Esophagus muscularis mucosa (tissue), 4 donors: ENCODE data around the gene MAP3K10. TPM values are rescaled to one million over a fixed set of nuclear protein-coding genes. Genes with fewer than 3 reads are reported as not detected.

Experiments used
- DNase-seq: peaks from one replicate; pipeline ENCODE4 v3.0.0-alpha.2; 2017; ENCODE audit errors: extremely low spot score
- H3K27ac ChIP-seq, 4 donors: fragments of 200-600 bp; sonication (generic); replicated peaks in 1 of 4; 1 replicate in 3 of 4; 2 replicates in 1 of 4; pipeline ENCODE4 v1.5.1; 2016 to 2019; ENCODE audit warnings: mild to moderate bottlenecking in 1 of 4
- H3K27me3 ChIP-seq, 4 donors: fragments of 200-600 bp; sonication (generic); one replicate each; pipeline versions ENCODE4 v1.5.1 to v1.6.0; 2016 to 2019
- H3K36me3 ChIP-seq, 4 donors: fragments of 200-600 bp; sonication (generic); one replicate each; pipeline ENCODE4 v1.5.1; 2016 to 2019
- H3K4me1 ChIP-seq, 4 donors: fragments of 200-600 bp; sonication (generic); one replicate each; pipeline ENCODE4 v1.5.1; 2016 to 2019
- H3K4me3 ChIP-seq, 4 donors: fragments of 200-600 bp; sonication (generic); 1 replicate in 2 of 4; 2 replicates in 2 of 4; pipeline ENCODE4 v1.5.1; 2016 to 2019; ENCODE audit warnings: mild to moderate bottlenecking in 4 of 4, moderate library complexity in 1 of 4
- H3K9me3 ChIP-seq, 4 donors: fragments of 200-600 bp; sonication (generic); 1 replicate in 3 of 4; 2 replicates in 1 of 4; pipeline ENCODE4 v1.5.1; 2016 to 2019
- EP300 ChIP-seq: sonication (generic); formaldehyde crosslinking; IDR thresholded peaks from one replicate; pipeline ENCODE4 v1.6.1; 2017; ENCODE audit warnings: antibody characterized with exemption
- POLR2A ChIP-seq: fragments of 450-650 bp; IDR thresholded peaks from one replicate; pipeline ENCODE4 v1.6.1; 2017; ENCODE audit warnings: antibody characterized with exemption, moderate library complexity, mild to moderate bottlenecking, low read depth
- POLR2AphosphoS5 ChIP-seq, 2 donors: sonication (generic); formaldehyde crosslinking; IDR thresholded peaks; one replicate each; pipeline ENCODE4 v1.6.1; 2017; ENCODE audit warnings: antibody characterized with exemption in 2 of 2
- WGBS: methylation state at CpG from one replicate; pipeline ENCODE4 v1.1.5; 2018; 5-methylcytosine and 5-hydroxymethylcytosine counted together
- intact Hi-C: fragments of 100-400 bp; cut with DNase I; formaldehyde crosslinking; loops from one replicate; pipeline ENCODE4 v1.15.1; 2023
- total RNA-seq, 4 donors: library from RNA; depleted of rRNA; stranded (reverse); fragments of >200 nt; gene quantifications; one replicate each; pipeline versions ENCODE4 v1.1.0 to v1.2.1, GENCODE V29; 2016
- TF ChIP-seq, protein P1 (sequence below), 3 experiments: fragments of 200-600 bp in 2 of 3; fragments of 450-650 bp in 1 of 3; sonication (generic) in 2 of 3; IDR thresholded peaks; one replicate each; pipeline ENCODE4 v1.5.1; 2017 to 2019; ENCODE audit warnings: antibody characterized with exemption in 3 of 3, mild to moderate bottlenecking in 2 of 3, moderate library complexity in 1 of 3

The MAP3K10 gene
- total RNA-seq, 4 donors from 2014 or later, result 10.1 to 25.9 (median 20.8) TPM

GRCh38 chr19:40255619-40256166, 64.5 kb downstream of the MAP3K10 start:
- no peak for DNase-seq
- peaks cover 25 to 60% (median 45%) of the 10 kb centered on the region in 4 donors for H3K36me3 ChIP-seq
- no peaks in the 10 kb centered on the region for H3K27me3 ChIP-seq
- peaks cover 0 to 20% (median 12%) of the 10 kb centered on the region in 4 donors for H3K4me1 ChIP-seq
- 83% methylated on average over 3 of the region's 3 CpGs for WGBS
- intact Hi-C loops, result no loop called here
- TF ChIP-seq POLR2AphosphoS5 (IDR thresholded peaks at IDR 0.05) (no peak), EP300 (no peak), POLR2A (no peak)
- TF ChIP-seq, protein P1, sequence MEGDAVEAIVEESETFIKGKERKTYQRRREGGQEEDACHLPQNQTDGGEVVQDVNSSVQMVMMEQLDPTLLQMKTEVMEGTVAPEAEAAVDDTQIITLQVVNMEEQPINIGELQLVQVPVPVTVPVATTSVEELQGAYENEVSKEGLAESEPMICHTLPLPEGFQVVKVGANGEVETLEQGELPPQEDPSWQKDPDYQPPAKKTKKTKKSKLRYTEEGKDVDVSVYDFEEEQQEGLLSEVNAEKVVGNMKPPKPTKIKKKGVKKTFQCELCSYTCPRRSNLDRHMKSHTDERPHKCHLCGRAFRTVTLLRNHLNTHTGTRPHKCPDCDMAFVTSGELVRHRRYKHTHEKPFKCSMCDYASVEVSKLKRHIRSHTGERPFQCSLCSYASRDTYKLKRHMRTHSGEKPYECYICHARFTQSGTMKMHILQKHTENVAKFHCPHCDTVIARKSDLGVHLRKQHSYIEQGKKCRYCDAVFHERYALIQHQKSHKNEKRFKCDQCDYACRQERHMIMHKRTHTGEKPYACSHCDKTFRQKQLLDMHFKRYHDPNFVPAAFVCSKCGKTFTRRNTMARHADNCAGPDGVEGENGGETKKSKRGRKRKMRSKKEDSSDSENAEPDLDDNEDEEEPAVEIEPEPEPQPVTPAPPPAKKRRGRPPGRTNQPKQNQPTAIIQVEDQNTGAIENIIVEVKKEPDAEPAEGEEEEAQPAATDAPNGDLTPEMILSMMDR (IDR thresholded peaks at IDR 0.05), result no peak
- H3K27ac ChIP-seq, result no peak overlapping the region
- no peaks in the 10 kb centered on the region for H3K9me3 ChIP-seq
- no peak overlapping the region for H3K4me3 ChIP-seq

DNA sequence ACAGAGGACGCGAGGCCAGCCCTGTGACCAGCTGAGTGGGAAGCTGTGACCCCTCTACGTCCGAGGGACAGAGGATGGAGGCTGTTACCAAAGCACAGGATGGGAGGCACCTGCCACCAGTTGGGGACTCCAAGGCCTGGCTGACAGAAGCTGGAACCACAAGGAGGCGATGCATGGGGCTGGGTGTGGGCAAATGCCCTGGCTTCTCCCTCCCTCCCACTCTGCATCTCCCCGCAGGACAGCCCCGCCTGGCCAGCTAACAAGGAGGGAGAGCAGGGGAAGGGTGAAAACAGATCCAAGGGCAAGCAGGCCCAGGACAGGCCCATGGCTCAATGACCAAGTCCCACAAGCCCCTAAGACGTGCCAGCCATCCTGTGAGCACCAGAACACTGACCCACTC, 65.3 kb downstream of the MAP3K10 start:
- H3K9me3 ChIP-seq, result no peaks in the 10 kb centered on the region
- H3K27ac ChIP-seq, result no peak overlapping the region
- TF ChIP-seq POLR2AphosphoS5 (IDR thresholded peaks at IDR 0.05) (no peak), EP300 (no peak), POLR2A (no peak)
- TF ChIP-seq, protein P1 (IDR thresholded peaks at IDR 0.05), result no peak
- WGBS, result 88% methylated on average over 8 of the region's 8 CpGs
- H3K36me3 ChIP-seq, result peaks cover 25 to 57% (median 44%) of the 10 kb centered on the region in 4 donors
- no peak for DNase-seq
- no peaks in the 10 kb centered on the region for H3K27me3 ChIP-seq
- no peak overlapping the region for H3K4me3 ChIP-seq
- intact Hi-C loops, result no loop called here
- peaks cover 0 to 20% (median 12%) of the 10 kb centered on the region in 4 donors for H3K4me1 ChIP-seq

- H3K9me3 ChIP-seq, result no peaks in the 10 kb centered on the region
Measured at GRCh38 chr19:40257096-40257517, 65.9 kb downstream of the MAP3K10 start.

GRCh38 chr19:40261631-40262030, 70.4 kb downstream of the MAP3K10 start:
- 77% methylated on average over 8 of the region's 8 CpGs for WGBS
- peaks cover 24 to 43% (median 32%) of the 10 kb centered on the region in 4 donors for H3K36me3 ChIP-seq
- no peak overlapping the region for H3K4me3 ChIP-seq

More at GRCh38 chr19:40257096-40257517, 65.9 kb downstream of the MAP3K10 start:
- H3K27me3 ChIP-seq, result no peaks in the 10 kb centered on the region
- DNase-seq, result no peak
- no peak overlapping the region for H3K27ac ChIP-seq
- H3K4me3 ChIP-seq, result no peak overlapping the region
- TF ChIP-seq POLR2AphosphoS5 (IDR thresholded peaks at IDR 0.05), result no peak
- TF ChIP-seq, protein P1 (IDR thresholded peaks at IDR 0.05), result no peak
- TF ChIP-seq POLR2A, result no peak
- TF ChIP-seq EP300, result no peak
- peaks cover 25 to 54% (median 41%) of the 10 kb centered on the region in 4 donors for H3K36me3 ChIP-seq
- 85% methylated on average over 4 of the region's 9 CpGs for WGBS
- H3K4me1 ChIP-seq, result peaks cover 0 to 18% (median 12%) of the 10 kb centered on the region in 4 donors
- intact Hi-C loops, result no loop called here

More at GRCh38 chr19:40261631-40262030, 70.4 kb downstream of the MAP3K10 start:
- TF ChIP-seq, protein P1 (IDR thresholded peaks at IDR 0.05), result no peak
- DNase-seq, result no peak
- intact Hi-C loops, result no loop called here
- Histone ChIP-seq H3K4me1 (peaks cover 9 to 23% (median 19%) of the 10 kb centered on the region in 4 donors), H3K9me3 (no peaks in the 10 kb centered on the region), H3K27ac (no peak overlapping the region), H3K27me3 (no peaks in the 10 kb centered on the region)
